ENCODE measurements around the gene LMAN1L.

GRCh38 chr15:74845581-74845980, 32.9 kb downstream of the LMAN1L start:
- no peak for TF ChIP-seq CTCF (IDR thresholded peaks at IDR 0.05; ENCODE audit: low read depth, low read length)
- no peak for TF ChIP-seq EZH2phosphoT487 (IDR thresholded peaks at IDR 0.05; ENCODE audit: low read depth)

Data from OCI-LY3 (cell line).